Measurements from ENCODE around the gene SIL1. TPM values are rescaled to one million over a fixed set of nuclear protein-coding genes. Genes with fewer than 3 reads are reported as not detected.

SIL1 gene
- total RNA-seq, 1 experiment from 2014 or later = 22.0 TPM

GRCh38 chr5:138975098-138975847 is 222.9 kb downstream of the SIL1 start:
- H3K27ac ChIP-seq (ENCODE audit: low read depth, low read length, poor library complexity, severe bottlenecking) = peak overlapping the region; percentile 78
- H3K9me3 ChIP-seq (ENCODE audit: low read depth, low read length, poor library complexity, severe bottlenecking) = no peaks in the 10 kb centered on the region
- peaks cover 49% of the 10 kb centered on the region for H3K4me1 ChIP-seq (ENCODE audit: insufficient read depth, low read length, poor library complexity, severe bottlenecking)
- intact Hi-C loops (cut with micrococcal nuclease; ENCODE audit: unreplicated experiment) = no loop called here
- no peak for TF ChIP-seq EZH2 (IDR thresholded peaks at IDR 0.05; ENCODE audit: borderline replicate concordance, low read depth, low read length, poor library complexity, severe bottlenecking)
- TF ChIP-seq, protein P1, sequence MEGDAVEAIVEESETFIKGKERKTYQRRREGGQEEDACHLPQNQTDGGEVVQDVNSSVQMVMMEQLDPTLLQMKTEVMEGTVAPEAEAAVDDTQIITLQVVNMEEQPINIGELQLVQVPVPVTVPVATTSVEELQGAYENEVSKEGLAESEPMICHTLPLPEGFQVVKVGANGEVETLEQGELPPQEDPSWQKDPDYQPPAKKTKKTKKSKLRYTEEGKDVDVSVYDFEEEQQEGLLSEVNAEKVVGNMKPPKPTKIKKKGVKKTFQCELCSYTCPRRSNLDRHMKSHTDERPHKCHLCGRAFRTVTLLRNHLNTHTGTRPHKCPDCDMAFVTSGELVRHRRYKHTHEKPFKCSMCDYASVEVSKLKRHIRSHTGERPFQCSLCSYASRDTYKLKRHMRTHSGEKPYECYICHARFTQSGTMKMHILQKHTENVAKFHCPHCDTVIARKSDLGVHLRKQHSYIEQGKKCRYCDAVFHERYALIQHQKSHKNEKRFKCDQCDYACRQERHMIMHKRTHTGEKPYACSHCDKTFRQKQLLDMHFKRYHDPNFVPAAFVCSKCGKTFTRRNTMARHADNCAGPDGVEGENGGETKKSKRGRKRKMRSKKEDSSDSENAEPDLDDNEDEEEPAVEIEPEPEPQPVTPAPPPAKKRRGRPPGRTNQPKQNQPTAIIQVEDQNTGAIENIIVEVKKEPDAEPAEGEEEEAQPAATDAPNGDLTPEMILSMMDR (conservative IDR thresholded peaks at IDR 0.05; ENCODE audit: low read depth, low read length) = no peak
- no peaks in the 10 kb centered on the region for H3K27me3 ChIP-seq (replicated peaks; ENCODE audit: insufficient read depth, low read depth, low read length, poor library complexity)
- DNase-seq (ENCODE audit: low spot score) = no peak
- BruUV-seq (replicated peaks) = no TSS peak
- ChIA-PET POLR2A (ENCODE audit: low non-redundant PET) (interaction anchor here (0.7 kb wide), 1 partner anchor 220 kb away, joined by 3 read pairs; no protein-coding TSS in a partner anchor), CTCF (no interaction called here)
- no peak overlapping the region for H3K4me3 ChIP-seq (ENCODE audit: low read depth, low read length, poor library complexity, severe bottlenecking)
- no peaks in the 10 kb centered on the region for H3K36me3 ChIP-seq (ENCODE audit: insufficient read depth, low read length, poor library complexity, severe bottlenecking)

- BruUV-seq (replicated peaks) = no TSS peak
- peak; percentile 95 for DNase-seq (ENCODE audit: low spot score)
- POLR2A ChIA-PET (ENCODE audit: low non-redundant PET) = interaction anchor here (0.7 kb wide), 1 partner anchor 221 kb away, joined by 3 read pairs; no protein-coding TSS in a partner anchor
- no peaks in the 10 kb centered on the region for H3K9me3 ChIP-seq (ENCODE audit: low read depth, low read length, poor library complexity, severe bottlenecking)
- H3K36me3 ChIP-seq (ENCODE audit: insufficient read depth, low read length, poor library complexity, severe bottlenecking) = no peaks in the 10 kb centered on the region
- peaks cover 53% of the 10 kb centered on the region for H3K4me1 ChIP-seq (ENCODE audit: insufficient read depth, low read length, poor library complexity, severe bottlenecking)
- no peaks in the 10 kb centered on the region for H3K27me3 ChIP-seq (replicated peaks; ENCODE audit: insufficient read depth, low read depth, low read length, poor library complexity)
- CTCF ChIA-PET = interaction anchor here (0.6 kb wide), 1 partner anchor 21 kb away, joined by 3 read pairs; no protein-coding TSS in a partner anchor
- H3K4me3 ChIP-seq (ENCODE audit: low read depth, low read length, poor library complexity, severe bottlenecking) = no peak overlapping the region
- TF ChIP-seq, protein P1 (conservative IDR thresholded peaks at IDR 0.05; ENCODE audit: low read depth, low read length) = no peak
- no peak for TF ChIP-seq EZH2 (IDR thresholded peaks at IDR 0.05; ENCODE audit: borderline replicate concordance, low read depth, low read length, poor library complexity, severe bottlenecking)
- intact Hi-C loops (cut with micrococcal nuclease; ENCODE audit: unreplicated experiment) = no loop called here
- peak overlapping the region; percentile 78 for H3K27ac ChIP-seq (ENCODE audit: low read depth, low read length, poor library complexity, severe bottlenecking)
Observed at GRCh38 chr5:138974227-138975063, 223.7 kb downstream of the SIL1 start.

DNA sequence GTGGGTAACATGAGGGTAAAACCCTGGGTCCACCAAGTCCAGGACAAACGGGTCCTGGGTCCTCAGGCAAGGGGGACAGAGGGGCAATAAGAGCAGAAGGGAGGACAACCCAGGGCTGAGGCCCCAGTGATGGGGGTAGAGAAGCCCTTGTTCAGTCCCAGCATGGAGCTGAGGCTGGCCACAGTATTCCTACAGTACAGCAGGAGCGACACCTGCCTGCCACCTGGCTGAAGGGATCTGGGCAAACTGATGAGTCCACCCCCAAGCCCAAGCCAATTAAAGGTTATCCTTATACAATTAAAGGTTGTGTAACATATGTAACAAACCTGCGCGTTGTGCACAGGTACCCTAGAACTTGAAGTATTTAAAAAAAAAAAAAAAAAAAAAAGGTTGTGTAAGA is 225.3 kb downstream of the SIL1 start:
- intact Hi-C loops (cut with micrococcal nuclease; ENCODE audit: unreplicated experiment) = no loop called here
- no TSS peak for BruUV-seq (replicated peaks)
- ChIA-PET POLR2A (ENCODE audit: low non-redundant PET) (no interaction called here), CTCF (no interaction called here)
- H3K27ac ChIP-seq (ENCODE audit: low read depth, low read length, poor library complexity, severe bottlenecking) = peak overlapping the region; percentile 33
- no peaks in the 10 kb centered on the region for H3K36me3 ChIP-seq (ENCODE audit: insufficient read depth, low read length, poor library complexity, severe bottlenecking)
- no peak overlapping the region for H3K4me3 ChIP-seq (ENCODE audit: low read depth, low read length, poor library complexity, severe bottlenecking)
- no peak for DNase-seq (ENCODE audit: low spot score)
- H3K4me1 ChIP-seq (ENCODE audit: insufficient read depth, low read length, poor library complexity, severe bottlenecking) = peaks cover 55% of the 10 kb centered on the region
- no peaks in the 10 kb centered on the region for H3K27me3 ChIP-seq (replicated peaks; ENCODE audit: insufficient read depth, low read depth, low read length, poor library complexity)
- no peaks in the 10 kb centered on the region for H3K9me3 ChIP-seq (ENCODE audit: low read depth, low read length, poor library complexity, severe bottlenecking)
- TF ChIP-seq EZH2 (IDR thresholded peaks at IDR 0.05; ENCODE audit: borderline replicate concordance, low read depth, low read length, poor library complexity, severe bottlenecking) = no peak
- TF ChIP-seq, protein P1 (conservative IDR thresholded peaks at IDR 0.05; ENCODE audit: low read depth, low read length) = no peak
